Inflammatory macrophage treated with lipopolysaccharide for 4 hours (primary cell): Measurements from ENCODE around the gene SPPL2B.
"Not testable (repeated sequence)": the region's sequence is repeated elsewhere in the genome, so short reads cannot be mapped to it uniquely, and the experiment has no call there.

Experiments used
- DNase-seq: peaks from one replicate; pipeline ENCODE4 v3.0.0-alpha.2; 2020

The SPPL2B gene, protein sequence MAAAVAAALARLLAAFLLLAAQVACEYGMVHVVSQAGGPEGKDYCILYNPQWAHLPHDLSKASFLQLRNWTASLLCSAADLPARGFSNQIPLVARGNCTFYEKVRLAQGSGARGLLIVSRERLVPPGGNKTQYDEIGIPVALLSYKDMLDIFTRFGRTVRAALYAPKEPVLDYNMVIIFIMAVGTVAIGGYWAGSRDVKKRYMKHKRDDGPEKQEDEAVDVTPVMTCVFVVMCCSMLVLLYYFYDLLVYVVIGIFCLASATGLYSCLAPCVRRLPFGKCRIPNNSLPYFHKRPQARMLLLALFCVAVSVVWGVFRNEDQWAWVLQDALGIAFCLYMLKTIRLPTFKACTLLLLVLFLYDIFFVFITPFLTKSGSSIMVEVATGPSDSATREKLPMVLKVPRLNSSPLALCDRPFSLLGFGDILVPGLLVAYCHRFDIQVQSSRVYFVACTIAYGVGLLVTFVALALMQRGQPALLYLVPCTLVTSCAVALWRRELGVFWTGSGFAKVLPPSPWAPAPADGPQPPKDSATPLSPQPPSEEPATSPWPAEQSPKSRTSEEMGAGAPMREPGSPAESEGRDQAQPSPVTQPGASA

DNA sequence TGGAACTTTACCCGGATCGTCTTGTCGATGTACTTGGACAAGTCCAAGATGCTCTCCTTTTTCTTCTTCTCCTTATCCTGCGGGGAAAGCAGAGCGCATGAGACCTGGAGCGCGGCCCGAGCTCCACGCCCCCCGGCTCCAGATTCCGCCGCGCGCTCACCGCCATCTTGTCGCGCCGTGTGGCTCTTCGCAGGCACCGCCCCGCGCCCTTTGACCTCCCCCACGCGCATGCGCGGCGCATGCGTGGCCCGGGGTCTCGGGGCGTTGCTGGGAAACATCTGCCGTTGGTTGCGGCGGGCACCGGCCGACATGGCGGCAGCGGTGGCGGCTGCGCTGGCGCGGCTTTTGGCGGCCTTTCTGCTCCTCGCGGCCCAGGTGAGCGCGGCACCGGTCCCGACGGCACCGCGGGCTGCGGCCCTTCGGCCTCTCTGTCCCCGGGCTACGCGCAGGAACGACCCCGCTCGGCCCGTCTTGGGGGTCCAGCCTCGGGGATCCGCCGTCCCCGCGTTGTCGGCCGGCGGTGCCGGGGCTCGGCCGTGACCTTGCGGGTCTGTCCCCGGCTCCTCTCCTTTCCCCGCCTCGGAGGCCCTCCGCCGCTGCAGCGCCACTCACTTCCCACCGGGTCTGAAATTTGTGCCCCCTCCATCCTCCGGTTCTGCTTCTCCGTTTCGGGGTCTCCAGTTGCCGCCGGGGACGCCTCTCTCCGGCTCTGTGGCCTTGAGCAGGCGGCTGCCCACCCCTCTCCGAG lies at the start of gene SPPL2B, which contains the start of gene LSM7:
Gene SPPL2B, plus strand, starts transcription at position 284 of the 748 bp plus-strand sequence. Its CDS starts 26 bp downstream, at position 310.
Gene LSM7, minus strand, starts transcription at position 186 of the 748 bp plus-strand sequence. Its CDS starts 20 bp downstream, at position 166.
- peak; percentile 92 for DNase-seq

DNA sequence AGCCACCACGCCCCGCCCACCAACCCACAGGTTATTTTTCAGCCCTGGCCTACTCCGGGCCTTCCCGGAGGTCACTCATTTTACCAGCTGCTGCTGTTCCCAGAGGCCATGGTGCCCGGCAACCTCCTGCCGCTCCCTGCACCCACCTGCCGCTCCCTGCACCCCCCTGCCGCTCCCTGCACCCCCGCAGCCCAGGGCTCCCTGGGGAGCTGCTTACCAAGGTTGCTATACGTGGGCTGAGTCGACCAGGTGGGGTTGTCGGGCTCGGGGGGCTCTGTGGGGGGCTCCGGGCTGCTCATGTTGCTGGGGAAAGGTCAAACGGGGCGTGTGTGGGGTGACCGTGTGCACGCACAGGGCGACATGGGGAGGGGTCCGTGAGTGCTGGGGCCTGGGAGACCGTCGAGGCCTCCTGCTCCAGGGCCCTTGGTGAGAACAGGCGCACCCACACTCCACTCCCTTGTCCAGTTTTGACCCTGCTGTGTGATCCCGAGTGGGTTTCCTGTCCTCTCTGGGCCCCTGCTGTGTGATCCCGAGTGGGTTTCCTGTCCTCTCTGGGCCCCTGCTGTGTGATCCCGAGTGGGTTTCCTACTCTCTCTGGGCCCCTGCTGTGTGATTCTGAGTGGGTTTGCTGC lies 47.7 kb upstream of the SPPL2B start:
- no peak for DNase-seq

DNA sequence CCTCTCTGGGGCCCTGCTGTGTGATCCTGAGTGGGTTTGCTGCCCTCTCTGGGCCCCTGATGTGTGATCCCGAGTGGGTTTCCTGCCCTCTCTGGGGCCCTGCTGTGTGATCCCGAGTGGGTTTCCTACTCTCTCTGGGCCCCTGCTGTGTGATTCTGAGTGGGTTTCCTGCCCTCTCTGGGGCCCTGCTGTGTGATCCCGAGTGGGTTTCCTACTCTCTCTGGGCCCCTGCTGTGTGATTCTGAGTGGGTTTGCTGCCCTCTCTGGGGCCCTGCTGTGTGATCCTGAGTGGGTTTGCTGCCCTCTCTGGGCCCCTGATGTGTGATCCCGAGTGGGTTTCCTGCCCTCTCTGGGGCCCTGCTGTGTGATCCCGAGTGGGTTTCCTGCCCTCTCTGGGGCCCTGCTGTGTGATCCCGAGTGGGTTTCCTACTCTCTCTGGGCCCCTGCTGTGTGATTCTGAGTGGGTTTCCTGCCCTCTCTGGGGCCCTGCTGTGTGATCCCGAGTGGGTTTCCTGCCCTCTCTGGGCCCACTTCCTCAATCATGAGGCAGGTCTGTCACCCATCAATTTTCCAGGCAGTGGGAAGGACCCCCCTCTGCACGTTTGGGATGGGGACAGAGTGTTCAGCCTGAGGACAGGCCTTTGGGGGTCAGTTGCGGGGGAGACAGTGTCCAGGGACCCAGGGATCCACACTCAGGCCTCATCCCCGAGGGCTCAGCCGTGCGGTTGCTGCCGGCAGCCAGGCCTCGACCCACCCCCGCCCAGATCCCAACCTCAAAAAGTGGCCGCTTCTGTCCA lies 47.0 kb upstream of the SPPL2B start:
- DNase-seq = not testable (repeated sequence)

DNA sequence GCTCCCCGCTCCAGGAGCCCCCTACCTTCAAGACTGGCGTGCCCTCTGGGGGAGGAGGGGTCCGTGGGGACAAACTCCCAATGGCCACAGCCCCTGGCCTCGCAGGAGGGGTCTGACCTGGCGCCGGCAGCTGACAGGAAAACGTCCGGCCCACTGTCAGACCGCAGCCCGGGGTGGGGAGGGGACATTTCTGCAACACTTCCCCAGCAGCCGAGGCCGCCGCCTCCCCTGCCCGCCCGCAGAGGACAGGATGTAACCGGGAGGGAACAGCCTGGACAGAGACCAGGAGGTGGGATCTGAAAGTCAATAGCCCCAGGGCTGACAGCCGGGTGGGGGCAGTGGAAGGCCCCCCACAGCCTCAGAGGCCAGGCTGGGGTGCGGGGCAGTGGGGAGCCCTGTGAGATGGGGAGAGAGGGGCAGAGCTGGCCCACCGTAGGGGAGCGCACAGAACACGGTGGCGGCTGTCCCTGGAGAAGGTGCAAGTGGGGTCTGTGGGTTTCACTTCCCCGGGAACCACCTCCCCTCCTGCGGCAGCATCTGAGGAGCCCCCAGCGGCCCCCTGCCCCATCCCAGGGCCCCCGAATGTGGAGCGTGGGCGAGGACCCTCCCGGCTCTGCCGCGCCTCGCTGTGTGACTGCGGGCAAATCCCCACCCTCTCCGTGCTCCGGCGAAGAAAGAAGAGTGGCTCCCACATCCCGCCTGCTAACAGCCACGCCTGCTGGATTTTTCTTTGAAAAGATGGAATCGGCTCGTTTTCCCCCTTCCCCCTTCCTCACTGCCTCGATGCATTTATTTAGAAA lies 46.2 kb upstream of the SPPL2B start, which contains the start of gene PEAK3:
Gene PEAK3, minus strand, starts transcription at position 114 of the 800 bp plus-strand sequence. CDS start 1,244 bp downstream, outside the sequence.
- DNase-seq = peak; percentile 72

DNA sequence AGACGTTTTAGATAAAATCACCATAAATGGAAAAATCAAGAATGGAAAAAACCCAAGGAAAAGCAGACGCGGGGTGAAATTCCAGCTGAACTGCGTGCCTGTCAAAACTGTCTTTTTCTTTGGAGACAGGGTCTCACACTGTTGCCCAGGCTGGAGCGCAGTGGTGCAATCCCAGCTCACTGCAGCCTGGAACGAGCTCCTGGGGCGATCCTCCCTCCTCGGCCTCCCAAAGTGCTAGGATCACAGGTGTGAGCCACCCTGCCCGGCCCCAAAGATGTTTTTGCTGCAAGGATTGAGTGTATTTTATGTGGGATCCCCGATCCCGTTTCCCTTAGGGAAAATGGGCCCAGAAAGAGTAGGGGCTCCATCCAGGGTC lies 45.6 kb upstream of the SPPL2B start:
- DNase-seq = no peak

DNA sequence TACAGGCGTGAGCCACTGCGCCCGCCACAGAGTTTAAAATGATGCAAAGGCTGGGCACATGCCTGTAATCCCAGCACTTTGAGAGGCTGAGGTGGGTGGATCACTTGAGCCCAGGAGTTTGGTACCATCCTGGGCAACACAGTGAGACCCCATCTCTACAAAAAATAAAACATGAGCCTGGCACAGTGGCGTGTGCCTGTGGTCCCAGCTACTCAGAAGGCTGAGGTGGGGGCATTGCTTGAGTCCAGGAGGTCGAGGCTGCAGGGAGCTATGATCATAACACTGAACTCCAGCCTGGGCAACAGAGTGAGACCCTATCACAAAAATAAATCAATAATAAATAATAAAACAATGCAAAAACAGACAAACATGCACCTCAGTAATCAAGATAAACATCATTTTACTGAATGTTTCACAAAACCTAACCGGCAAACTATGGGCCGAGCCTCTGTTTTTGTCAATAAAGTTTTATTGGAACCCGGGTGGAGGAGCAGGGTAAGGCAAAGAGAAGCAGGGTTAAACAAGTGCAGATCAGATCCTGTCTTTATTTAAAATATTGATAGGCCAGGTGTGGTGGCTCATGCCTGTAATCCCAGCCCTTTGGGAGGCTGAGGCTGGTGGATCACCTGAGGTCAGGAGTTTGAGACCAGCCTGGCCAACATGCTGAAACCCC lies 44.5 kb upstream of the SPPL2B start:
- no peak for DNase-seq

DNA sequence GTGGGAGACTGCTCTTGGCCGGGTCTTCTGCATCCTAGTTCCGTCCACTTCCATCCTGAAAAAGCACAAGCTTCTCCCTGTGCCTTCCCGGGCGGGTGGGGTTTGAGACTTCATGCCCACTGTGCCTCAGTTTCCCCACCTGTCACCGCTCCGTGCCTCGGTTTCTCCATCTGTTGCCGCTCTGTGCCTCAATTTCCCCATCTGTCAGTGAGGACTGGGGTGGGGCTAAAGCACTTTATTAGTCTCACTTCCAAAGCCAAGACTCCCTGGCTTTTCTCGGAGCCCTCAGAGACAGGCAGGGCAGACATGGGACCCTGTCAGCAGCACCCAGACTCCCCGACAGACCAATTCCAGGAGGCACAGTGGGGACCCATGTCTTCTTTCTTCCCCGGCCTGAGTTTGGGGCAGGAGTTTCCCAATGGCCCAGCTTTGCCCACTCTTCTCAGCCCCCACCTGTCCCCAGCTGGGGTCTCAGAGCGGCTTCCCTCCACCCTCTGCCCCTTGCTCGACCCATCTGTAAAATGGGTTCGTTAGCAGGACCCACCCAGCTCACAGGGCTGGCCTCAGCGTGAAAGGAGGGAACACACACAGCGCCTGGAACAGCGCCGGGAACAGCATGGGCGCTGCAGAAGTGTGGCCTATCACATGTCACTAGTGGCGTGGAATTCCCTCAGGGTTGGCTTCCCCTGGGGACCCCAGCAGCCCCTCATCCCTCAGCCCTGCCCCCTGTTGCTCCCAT lies 41.9 kb upstream of the SPPL2B start:
- DNase-seq = no peak

DNA sequence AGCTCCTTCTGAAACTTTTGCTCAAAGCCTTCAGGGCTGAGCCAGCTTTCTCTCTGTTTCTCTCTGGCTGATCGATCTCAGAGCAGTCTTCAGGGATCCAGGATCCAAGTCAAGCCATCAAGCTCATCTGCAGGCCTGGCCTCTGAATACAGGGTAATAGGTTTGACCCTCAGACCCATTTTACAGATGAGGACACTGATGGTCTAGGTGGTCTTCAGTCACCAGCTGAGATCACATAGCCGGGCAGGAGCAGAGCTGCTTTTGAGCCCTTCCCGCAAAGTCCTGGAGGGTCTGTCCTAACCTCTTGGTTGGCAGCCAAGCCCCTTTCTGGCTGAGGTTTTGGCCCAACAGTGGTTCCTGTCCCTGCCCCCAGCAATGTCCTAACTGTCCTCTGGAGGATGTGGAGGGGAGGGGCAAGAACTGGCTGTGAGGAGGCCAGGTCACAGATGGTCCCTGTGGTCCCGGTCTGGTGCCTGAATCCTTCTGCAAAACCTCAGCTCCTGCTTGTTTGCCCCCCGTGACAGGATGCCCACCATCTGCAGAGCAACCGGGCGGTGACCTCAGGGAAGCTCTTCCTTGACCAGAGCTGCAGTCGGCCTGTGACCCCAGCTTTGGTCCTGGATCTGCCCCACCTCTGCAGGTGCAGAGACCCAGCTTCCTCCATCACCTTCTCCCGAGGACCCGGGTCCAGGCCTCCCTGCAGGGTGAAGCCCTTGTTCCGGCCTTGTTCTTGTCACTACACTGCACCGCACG lies 40.7 kb upstream of the SPPL2B start:
- no peak for DNase-seq

DNA sequence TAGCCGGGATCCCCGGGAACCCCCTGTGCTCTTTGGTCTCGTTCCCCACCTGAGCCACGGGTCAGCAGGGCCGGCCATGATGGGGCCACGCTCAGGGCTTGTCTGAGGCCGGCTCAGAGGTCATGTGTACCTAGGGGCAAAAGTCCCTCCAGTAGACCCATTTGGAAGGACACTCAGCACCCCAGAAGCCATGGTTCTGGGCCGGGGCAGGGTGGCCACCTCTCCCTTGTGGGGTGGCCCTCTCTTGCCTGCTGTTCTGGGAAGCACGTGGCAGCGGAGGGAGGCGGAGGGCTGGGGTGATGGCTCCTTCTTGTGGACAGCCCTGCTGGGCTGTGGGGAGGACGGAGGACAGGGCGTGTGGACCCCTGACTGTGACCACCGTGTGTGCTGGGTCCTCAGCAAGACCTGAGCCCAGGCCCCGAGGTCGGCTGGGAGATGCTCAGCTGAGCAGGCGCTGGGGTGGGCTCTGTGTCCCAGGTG lies 40.1 kb upstream of the SPPL2B start:
- DNase-seq = no peak

DNA sequence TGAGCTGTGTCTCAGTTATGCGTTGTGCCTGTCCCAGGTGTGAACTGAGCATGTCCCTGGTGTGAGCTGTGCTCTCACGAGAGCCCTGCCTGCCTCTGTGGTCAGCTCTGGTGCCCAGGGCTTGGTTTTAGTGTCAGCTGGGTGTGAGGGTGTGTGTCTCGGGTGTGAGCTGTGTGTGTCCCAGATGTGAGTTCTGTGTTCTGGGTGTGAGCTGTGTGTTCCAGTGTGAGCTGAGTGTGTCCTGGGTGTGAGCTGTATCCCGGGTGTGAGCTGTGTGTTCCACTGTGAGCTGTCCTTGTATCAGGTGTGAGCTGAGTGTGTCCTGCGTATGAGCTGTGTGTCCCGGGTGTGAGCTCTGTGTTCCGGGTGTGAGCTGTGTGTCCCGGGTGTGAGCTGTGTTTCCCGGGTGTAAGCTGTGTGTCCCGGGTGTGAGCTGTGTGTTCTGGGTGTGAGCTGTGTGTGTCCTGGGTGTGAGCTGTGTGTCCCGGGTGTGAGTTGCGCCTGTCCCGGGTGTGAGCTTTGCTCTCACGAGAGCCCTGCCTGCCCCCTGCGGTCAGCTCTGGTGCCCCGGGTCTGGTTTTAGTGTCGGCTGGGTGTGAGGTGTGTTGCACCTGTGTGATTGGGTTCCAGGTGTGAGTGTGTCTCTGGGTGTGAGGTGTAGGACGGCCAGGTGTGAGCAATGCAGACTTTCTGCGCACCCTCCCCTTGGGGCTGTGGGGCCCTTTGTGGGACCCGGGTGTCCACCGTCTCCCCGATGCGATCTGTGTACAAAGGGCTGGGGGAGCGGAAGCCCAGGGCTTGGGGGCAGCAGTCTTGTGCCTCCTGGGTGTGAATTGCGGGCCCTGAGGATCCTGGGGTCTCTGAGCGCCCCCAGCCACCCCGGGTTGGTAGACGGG lies 39.4 kb upstream of the SPPL2B start:
- no peak for DNase-seq

DNA sequence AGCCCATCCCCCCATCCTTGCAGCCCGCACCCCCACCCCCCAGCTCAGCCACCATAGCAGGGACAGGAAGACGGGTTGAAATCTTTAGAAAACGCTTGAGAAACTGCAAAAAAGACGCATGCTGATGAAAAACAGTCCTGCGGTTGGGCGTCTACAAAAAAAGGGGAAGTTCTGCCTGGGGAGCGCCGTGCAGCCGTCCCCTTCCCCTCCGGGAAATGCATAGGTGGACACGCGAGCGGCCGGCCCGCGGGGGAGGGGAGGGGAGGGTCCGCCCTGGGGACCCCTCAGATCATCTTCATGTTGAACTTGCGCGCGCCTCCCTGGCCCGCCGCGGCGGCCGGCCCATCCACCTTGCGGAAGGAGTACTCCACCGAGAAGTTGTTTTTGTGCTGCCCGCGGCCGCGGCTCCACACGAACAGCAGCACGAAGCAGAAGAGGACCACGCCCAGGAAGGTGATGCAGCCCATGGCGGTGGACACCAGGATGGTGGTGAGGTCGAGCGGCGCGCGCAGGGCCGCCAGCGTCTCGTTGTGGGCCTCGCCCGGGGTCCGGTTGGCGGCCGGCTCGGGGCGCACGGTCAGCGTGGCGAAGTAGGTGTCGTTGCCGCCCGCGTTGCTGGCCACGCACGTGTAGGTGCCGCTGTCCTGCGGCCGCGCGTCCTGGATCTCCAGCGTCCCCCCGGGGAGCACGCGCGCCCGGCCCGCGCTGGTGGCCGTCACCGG lies 38.6 kb upstream of the SPPL2B start:
- peak; percentile 81 for DNase-seq

DNA sequence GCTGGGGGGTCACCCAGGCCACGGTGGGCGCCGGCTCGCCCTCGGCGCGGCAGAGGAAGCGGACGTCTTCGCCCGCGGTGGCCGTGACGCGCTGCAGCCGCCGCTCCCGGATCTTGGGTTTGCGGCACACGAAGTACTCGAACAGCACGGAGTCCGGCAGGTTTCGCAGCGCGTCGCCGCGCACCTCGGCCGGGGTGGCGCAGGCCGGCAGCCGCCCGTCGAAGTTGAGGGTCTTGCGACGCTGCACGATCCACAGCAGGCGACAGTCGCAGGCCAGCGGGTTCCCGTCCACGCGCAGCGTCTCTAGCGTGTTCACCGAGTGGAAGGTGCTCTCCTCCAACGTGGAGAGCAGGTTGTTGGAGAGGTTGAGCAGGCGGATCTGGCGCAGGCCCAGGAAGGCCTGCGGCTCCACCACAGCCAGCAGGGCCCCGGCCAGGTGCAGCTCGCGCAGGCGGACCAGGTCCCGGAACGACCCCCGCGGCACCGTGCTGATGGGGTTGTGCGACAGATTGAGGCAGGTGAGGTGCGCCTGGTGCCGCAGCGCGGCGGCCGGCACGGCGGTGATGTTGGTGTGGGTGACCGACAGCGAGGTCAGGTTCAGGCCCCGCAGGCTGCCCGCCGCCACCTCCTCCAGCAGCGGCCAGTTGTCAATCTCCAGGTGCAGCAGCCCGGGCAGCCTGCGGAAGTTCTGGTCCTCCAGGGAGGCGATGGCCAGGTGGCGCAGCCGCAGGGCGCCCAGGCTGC lies 37.9 kb upstream of the SPPL2B start:
- DNase-seq = no peak

DNA sequence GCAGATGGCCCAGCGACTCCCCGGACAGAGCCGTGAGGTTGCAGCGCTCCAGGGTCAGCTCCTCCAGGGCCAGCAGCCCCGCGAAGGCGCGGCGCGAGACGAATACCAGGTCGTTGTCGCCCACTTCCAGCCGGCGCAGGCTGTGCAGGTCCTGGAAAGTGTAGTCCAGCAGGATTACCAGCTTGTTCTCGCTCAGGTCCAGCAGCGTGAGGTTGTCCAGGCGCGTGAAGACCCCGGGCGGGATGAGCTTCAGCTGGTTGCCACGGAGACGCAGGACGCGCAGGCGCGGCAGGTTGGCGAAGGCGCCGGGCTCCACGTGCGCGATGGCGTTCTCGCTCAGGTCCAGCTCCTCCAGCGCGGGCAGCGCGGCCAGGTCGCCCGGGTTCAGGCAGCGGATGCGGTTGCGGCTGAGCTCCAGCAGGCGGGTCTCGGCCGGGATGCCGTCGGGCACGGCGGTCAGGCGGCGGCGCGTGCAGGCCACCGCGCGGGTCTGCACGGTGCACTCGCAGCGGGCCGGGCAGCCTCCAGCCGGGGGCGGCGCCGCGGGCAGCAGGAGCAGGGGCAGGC lies 37.2 kb upstream of the SPPL2B start:
- no peak for DNase-seq

DNA sequence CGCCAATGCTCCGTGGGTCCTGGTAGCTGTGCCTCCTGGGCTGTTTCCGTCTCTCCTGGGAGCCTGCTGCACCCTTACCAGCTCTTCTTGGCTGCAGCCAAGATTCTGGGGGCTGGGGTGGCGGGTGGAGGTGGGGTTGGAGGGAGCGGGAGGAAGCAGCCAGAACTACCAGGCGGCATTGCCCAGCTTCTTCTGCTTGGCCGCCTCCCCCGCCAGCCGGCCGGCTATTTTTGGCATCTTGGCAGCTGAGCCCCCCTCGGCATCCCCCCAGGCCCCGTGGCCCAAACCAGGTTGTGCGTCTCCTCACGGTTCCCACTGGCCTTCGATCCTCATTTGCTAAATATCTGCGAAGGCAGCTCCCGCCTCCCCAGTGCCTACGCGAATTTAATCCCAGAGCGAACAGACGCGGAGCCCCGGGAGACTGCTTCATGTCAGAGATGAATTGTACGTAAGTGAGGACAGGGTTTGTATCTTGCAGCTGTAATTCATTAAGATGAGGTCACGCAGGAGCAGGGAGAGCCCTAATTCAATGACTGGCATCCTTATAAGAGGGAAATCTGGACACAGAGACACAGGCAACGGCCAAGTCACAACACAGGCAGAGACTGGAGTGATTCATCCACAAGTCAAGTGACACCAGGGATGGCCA lies 33.7 kb upstream of the SPPL2B start:
- no peak for DNase-seq

DNA sequence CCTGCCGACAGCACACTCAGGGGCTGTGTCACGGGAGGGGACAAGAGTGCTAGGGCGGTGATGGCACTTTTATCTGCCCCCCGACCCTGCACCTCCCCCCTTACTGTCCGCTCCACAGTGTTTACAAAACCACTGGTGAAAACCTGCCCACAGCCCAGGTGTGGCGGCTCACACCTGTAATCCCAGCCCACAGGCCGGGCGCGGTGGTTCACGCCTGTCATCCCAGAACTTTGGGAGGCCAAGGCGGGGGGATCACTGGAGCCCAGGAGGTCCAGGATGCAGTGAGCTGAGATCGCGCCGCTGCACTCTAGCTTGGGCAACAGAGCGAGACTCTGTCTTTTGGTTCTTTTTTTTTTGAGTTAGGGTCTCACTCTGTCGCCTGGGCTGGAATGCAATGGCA lies 32.3 kb upstream of the SPPL2B start:
- DNase-seq = no peak

DNA sequence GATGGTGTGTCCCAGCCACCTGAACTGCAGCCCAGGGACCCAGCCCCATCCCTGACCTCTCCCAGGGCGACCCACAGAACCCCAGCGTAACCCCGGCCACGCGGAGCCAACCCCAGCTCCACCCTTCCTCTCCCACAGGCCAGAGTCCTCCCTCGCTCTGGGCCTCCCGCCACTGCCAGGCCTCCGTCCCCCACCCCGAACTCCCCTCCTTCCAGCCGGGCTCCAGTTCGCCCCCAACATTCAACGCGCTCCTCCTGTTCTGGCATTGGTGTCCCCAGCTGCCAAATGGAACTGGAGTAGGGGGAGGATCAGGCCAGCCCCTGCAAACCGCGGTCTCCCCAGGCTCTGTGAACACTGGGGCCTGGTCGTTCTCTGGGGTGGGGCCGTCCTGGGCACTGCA lies 28.0 kb upstream of the SPPL2B start:
- no peak for DNase-seq
